ENCODE data around the gene TMEM150C.
"Not testable (repeated sequence)": the region's sequence is repeated elsewhere in the genome, so short reads cannot be mapped to it uniquely, and the experiment has no call there.

GRCh38 chr4:82559090-82559734 lies 2.6 kb downstream of the TMEM150C start:
- not testable (repeated sequence) for TF ChIP-seq CTCF, EP300, POLR2A, POLR2AphosphoS5 (IDR thresholded peaks at IDR 0.05)
